ACHN (cell line): ENCODE data around the gene CELF2.

Experiments
- DNase-seq: peaks from one replicate; pipeline ENCODE4 v3.0.0-alpha.2; 2015
- in situ Hi-C: cut with HindIII; loops from 2 replicates; pipeline ENCODE4 v1.10.0; 2017; ENCODE audit warnings: low sequenced_read_pairs, low pct_ligation_motif_present, low pct_unique_long_range_greater_than_20kb

CELF2 gene

GRCh38 chr10:11140963-11141362 lies 123.3 kb downstream of the CELF2 start:
- no peak for DNase-seq
- in situ Hi-C loops = no loop called here

- in situ Hi-C loops = no loop called here
- DNase-seq = no peak
Measured at GRCh38 chr10:11141571-11142091, 124.0 kb downstream of the CELF2 start.

- DNase-seq = no peak
- in situ Hi-C loops = no loop called here
Measured at GRCh38 chr10:11142777-11143176, 125.1 kb downstream of the CELF2 start.

- DNase-seq = no peak
- in situ Hi-C loops = no loop called here
Measured at GRCh38 chr10:11143242-11143641, 125.6 kb downstream of the CELF2 start.

- in situ Hi-C loops = no loop called here
- no peak for DNase-seq
Measured at GRCh38 chr10:11144626-11145494, 127.2 kb downstream of the CELF2 start.

GRCh38 chr10:11145495-11145855 lies 127.8 kb downstream of the CELF2 start:
- no peak for DNase-seq
- in situ Hi-C loops = no loop called here

- in situ Hi-C loops = no loop called here
Measured at GRCh38 chr10:11146402-11147171, 128.9 kb downstream of the CELF2 start.

GRCh38 chr10:11147722-11148121 lies 130.1 kb downstream of the CELF2 start:
- in situ Hi-C loops = no loop called here
- no peak for DNase-seq

More at GRCh38 chr10:11146402-11147171, 128.9 kb downstream of the CELF2 start:
- DNase-seq = no peak

- in situ Hi-C loops = no loop called here
- DNase-seq = no peak
Measured at GRCh38 chr10:11148142-11149028, 130.7 kb downstream of the CELF2 start.

GRCh38 chr10:11149807-11150141 lies 132.1 kb downstream of the CELF2 start:
- in situ Hi-C loops = no loop called here
- DNase-seq = no peak

- no peak for DNase-seq
- in situ Hi-C loops = no loop called here
Measured at GRCh38 chr10:11150231-11150731, 132.6 kb downstream of the CELF2 start.

GRCh38 chr10:11150879-11151415 lies 133.3 kb downstream of the CELF2 start:
- in situ Hi-C loops = no loop called here
- DNase-seq = no peak

- in situ Hi-C loops = no loop called here
- DNase-seq = no peak
Measured at GRCh38 chr10:11152801-11153200, 135.1 kb downstream of the CELF2 start.

GRCh38 chr10:11153245-11153644 lies 135.6 kb downstream of the CELF2 start:
- no peak for DNase-seq
- in situ Hi-C loops = no loop called here

GRCh38 chr10:11153766-11154165 lies 136.1 kb downstream of the CELF2 start:
- in situ Hi-C loops = no loop called here
- DNase-seq = no peak

- in situ Hi-C loops = no loop called here
- DNase-seq = no peak
Measured at GRCh38 chr10:11154333-11154732, 136.7 kb downstream of the CELF2 start.

GRCh38 chr10:11154849-11155498 lies 137.3 kb downstream of the CELF2 start:
- no peak for DNase-seq

GRCh38 chr10:11156480-11156879 lies 138.8 kb downstream of the CELF2 start:
- no peak for DNase-seq
- in situ Hi-C loops = no loop called here

More at GRCh38 chr10:11154849-11155498, 137.3 kb downstream of the CELF2 start:
- in situ Hi-C loops = no loop called here
